ENCODE results near the gene UBE2C.
"Not testable (repeated sequence)": the region's sequence is repeated elsewhere in the genome, so short reads cannot be mapped to it uniquely, and the experiment has no call there.

The UBE2C gene

GRCh38 chr20:45819466-45819865 lies 7.0 kb downstream of the UBE2C start:
- Histone ChIP-seq H3K9me3 (ENCODE audit: control insufficient read depth in 2 of 2, low read length in 2 of 2) (no peaks in the 10 kb centered on the region), H3K27me3 (ENCODE audit: control insufficient read depth in 2 of 2, insufficient read depth in 2 of 2, low read length in 2 of 2) (no peaks in the 10 kb centered on the region), H3K36me3 (ENCODE audit: control insufficient read depth in 2 of 2, insufficient read depth in 2 of 2, low read length in 2 of 2) (no peaks in the 10 kb centered on the region), H3K4me3 (ENCODE audit: low read length in 2 of 2) (no peak overlapping the region), H3K27ac (ENCODE audit: low read depth in 2 of 2, low read length in 2 of 2) (no peak overlapping the region), H3K4me1 (ENCODE audit: control insufficient read depth in 2 of 2, insufficient read depth in 2 of 2, low read length in 2 of 2) (peaks cover 22 to 26% of the 10 kb centered on the region in 2 donors), H3K9ac (ENCODE audit: low read depth in 1 of 2, low read length in 2 of 2) (no peak overlapping the region)

DNA sequence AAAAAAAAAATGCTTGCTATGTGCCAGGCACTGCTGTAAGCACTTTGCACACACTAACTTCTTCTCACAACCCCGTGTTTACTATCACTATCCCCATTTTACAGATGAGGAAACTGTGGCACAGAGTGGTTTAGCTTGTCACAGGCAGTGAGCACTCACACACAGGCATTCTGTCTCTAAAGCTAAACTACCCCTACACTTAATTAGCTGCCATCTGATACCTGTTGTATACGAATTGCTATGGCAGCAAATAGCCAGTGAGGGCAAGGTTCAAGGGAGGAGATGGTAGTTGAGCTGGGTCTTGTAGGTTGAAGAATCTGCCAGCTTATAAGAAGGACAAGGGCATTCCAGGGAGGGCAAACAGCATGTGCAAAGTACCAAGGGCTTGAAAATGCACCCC lies 9.5 kb downstream of the UBE2C start:
- Histone ChIP-seq H3K9me3 (ENCODE audit: control insufficient read depth in 2 of 2, low read length in 2 of 2) (no peaks in the 10 kb centered on the region), H3K9ac (ENCODE audit: low read depth in 1 of 2, low read length in 2 of 2) (no peak overlapping the region), H3K36me3 (ENCODE audit: control insufficient read depth in 2 of 2, insufficient read depth in 2 of 2, low read length in 2 of 2) (no peaks in the 10 kb centered on the region), H3K4me1 (ENCODE audit: control insufficient read depth in 2 of 2, insufficient read depth in 2 of 2, low read length in 2 of 2) (peaks cover 22 to 26% of the 10 kb centered on the region in 2 donors), H3K27ac (ENCODE audit: low read depth in 2 of 2, low read length in 2 of 2) (peak overlapping the region in 1 of 2 donors; percentile 71), H3K4me3 (ENCODE audit: low read length in 2 of 2) (peak overlapping the region in 1 of 2 donors; percentile 60), H3K27me3 (ENCODE audit: control insufficient read depth in 2 of 2, insufficient read depth in 2 of 2, low read length in 2 of 2) (no peaks in the 10 kb centered on the region)

- no peaks in the 10 kb centered on the region for H3K36me3 ChIP-seq (ENCODE audit: control insufficient read depth in 2 of 2, insufficient read depth in 2 of 2, low read length in 2 of 2)
- H3K27ac ChIP-seq (ENCODE audit: low read depth in 2 of 2, low read length in 2 of 2) = peak overlapping the region; percentile 56 to 71
- H3K4me3 ChIP-seq (ENCODE audit: low read length in 2 of 2) = peak overlapping the region; percentile 45 to 60
Observed at GRCh38 chr20:45822857-45823256, 10.4 kb downstream of the UBE2C start.

GRCh38 chr20:45823949-45824835 lies 11.7 kb downstream of the UBE2C start:
- Histone ChIP-seq H3K9ac (ENCODE audit: low read depth in 1 of 2, low read length in 2 of 2) (peak overlapping the region; percentile 6 to 38), H3K9me3 (ENCODE audit: control insufficient read depth in 2 of 2, low read length in 2 of 2) (no peaks in the 10 kb centered on the region), H3K27me3 (ENCODE audit: control insufficient read depth in 2 of 2, insufficient read depth in 2 of 2, low read length in 2 of 2) (no peaks in the 10 kb centered on the region), H3K4me1 (ENCODE audit: control insufficient read depth in 2 of 2, insufficient read depth in 2 of 2, low read length in 2 of 2) (peaks cover 22 to 26% of the 10 kb centered on the region in 2 donors), H3K36me3 (ENCODE audit: control insufficient read depth in 2 of 2, insufficient read depth in 2 of 2, low read length in 2 of 2) (no peaks in the 10 kb centered on the region), H3K4me3 (ENCODE audit: low read length in 2 of 2) (peak overlapping the region; percentile 57 to 58), H3K27ac (ENCODE audit: low read depth in 2 of 2, low read length in 2 of 2) (no peak overlapping the region)

More at GRCh38 chr20:45822857-45823256, 10.4 kb downstream of the UBE2C start:
- Histone ChIP-seq H3K9ac (ENCODE audit: low read depth in 1 of 2, low read length in 2 of 2) (peak overlapping the region; percentile 34 to 44), H3K27me3 (ENCODE audit: control insufficient read depth in 2 of 2, insufficient read depth in 2 of 2, low read length in 2 of 2) (no peaks in the 10 kb centered on the region), H3K4me1 (ENCODE audit: control insufficient read depth in 2 of 2, insufficient read depth in 2 of 2, low read length in 2 of 2) (peaks cover 22 to 26% of the 10 kb centered on the region in 2 donors), H3K9me3 (ENCODE audit: control insufficient read depth in 2 of 2, low read length in 2 of 2) (no peaks in the 10 kb centered on the region)

DNA sequence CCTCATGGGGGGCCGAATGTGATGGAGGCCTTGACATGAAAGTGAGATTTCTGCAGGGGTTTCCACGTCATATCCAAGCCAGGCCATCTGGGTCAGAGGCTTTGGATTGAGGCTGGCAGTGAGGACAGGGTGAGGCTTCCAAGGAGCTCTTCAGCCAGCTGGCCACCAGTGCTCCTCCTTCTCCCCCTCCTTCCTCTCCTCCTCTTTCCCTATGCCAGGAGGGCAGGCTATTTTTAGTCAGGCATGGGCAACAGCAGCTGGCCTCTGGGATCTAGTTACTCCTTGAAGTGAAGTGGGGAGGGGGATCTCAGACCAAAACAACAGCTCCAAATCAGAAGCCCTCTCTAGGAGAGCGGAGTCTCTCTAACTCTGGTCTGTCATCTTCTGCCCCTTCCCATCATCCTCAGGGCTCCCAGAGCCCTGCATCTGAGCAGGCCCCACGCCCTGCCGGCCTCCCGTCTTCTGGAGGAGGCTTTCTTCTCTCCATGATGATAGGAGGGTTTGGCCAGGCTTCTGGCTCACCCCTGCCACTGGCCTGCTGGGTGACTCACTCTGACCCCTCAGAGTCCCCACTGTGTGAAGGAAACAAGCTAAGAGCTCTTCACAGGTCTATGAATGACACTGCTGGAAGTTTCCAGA lies 14.1 kb downstream of the UBE2C start:
- Histone ChIP-seq H3K4me3 (ENCODE audit: low read length in 2 of 2) (no peak overlapping the region), H3K4me1 (ENCODE audit: control insufficient read depth in 2 of 2, insufficient read depth in 2 of 2, low read length in 2 of 2) (peaks cover 21 to 24% of the 10 kb centered on the region in 2 donors), H3K9ac (ENCODE audit: low read depth in 1 of 2, low read length in 2 of 2) (no peak overlapping the region), H3K27ac (ENCODE audit: low read depth in 2 of 2, low read length in 2 of 2) (no peak overlapping the region), H3K27me3 (ENCODE audit: control insufficient read depth in 2 of 2, insufficient read depth in 2 of 2, low read length in 2 of 2) (no peaks in the 10 kb centered on the region), H3K36me3 (ENCODE audit: control insufficient read depth in 2 of 2, insufficient read depth in 2 of 2, low read length in 2 of 2) (no peaks in the 10 kb centered on the region), H3K9me3 (ENCODE audit: control insufficient read depth in 2 of 2, low read length in 2 of 2) (no peaks in the 10 kb centered on the region)

DNA sequence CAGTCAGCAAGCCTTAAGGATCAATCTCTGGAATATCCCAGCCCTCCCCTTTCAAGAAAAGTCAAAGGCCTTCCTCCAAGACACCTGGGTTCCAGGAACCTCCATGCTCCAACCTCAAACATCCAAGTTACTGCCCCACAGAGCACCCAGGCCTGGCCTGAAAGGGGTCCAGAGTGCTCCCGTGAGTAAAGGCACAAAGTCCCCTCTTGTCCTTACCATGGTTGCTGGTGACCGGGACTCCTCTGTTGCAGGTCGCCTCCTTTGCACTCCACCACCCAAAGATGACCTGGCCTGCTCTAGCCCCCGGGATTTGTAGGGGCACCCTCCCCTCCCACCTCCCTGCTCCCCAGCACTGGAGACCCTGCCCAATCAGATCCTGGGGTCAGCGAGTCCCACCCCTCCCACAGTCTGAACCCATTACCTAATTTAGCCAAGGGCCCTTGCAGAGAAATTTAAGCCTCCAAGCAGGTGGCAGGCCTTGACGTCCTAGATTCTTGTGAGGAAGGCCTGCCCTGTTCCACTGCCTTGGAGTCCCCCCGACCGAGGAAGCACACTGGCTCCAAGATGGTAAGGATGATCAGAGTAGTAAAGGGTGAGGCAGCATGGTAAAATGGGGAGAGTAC lies 14.7 kb downstream of the UBE2C start, which contains the start of gene TNNC2:
TSS of gene TNNC2 (minus strand) at position 283 of the 623 bp plus-strand sequence. CDS start at position 219, 64 bp downstream.
- H3K4me3 ChIP-seq (ENCODE audit: low read length in 2 of 2) = no peak within 1 kb of the TSS
- no peak within 1 kb of the TSS for H3K9ac ChIP-seq (ENCODE audit: low read depth in 1 of 2, low read length in 2 of 2)
- no peaks in the 10 kb centered on the region for H3K9me3 ChIP-seq (ENCODE audit: control insufficient read depth in 2 of 2, low read length in 2 of 2)
- no peak within 1 kb of the TSS for H3K27ac ChIP-seq (ENCODE audit: low read depth in 2 of 2, low read length in 2 of 2)
- no peaks in the 10 kb centered on the region for H3K36me3 ChIP-seq (ENCODE audit: control insufficient read depth in 2 of 2, insufficient read depth in 2 of 2, low read length in 2 of 2)
- no peaks in the 10 kb centered on the region for H3K27me3 ChIP-seq (ENCODE audit: control insufficient read depth in 2 of 2, insufficient read depth in 2 of 2, low read length in 2 of 2)
- peaks cover 16 to 19% of the 10 kb centered on the region in 2 donors for H3K4me1 ChIP-seq (ENCODE audit: control insufficient read depth in 2 of 2, insufficient read depth in 2 of 2, low read length in 2 of 2)

- Histone ChIP-seq H3K4me1 (ENCODE audit: control insufficient read depth in 2 of 2, insufficient read depth in 2 of 2, low read length in 2 of 2) (peaks cover 13 to 15% of the 10 kb centered on the region in 2 donors), H3K9ac (ENCODE audit: low read depth in 1 of 2, low read length in 2 of 2) (no peak overlapping the region), H3K4me3 (ENCODE audit: low read length in 2 of 2) (no peak overlapping the region), H3K36me3 (ENCODE audit: control insufficient read depth in 2 of 2, insufficient read depth in 2 of 2, low read length in 2 of 2) (no peaks in the 10 kb centered on the region), H3K27me3 (ENCODE audit: control insufficient read depth in 2 of 2, insufficient read depth in 2 of 2, low read length in 2 of 2) (no peaks in the 10 kb centered on the region), H3K9me3 (ENCODE audit: control insufficient read depth in 2 of 2, low read length in 2 of 2) (no peaks in the 10 kb centered on the region), H3K27ac (ENCODE audit: low read depth in 2 of 2, low read length in 2 of 2) (no peak overlapping the region)
Observed at GRCh38 chr20:45827712-45828111, 15.3 kb downstream of the UBE2C start.

GRCh38 chr20:45828589-45828988 lies 16.1 kb downstream of the UBE2C start:
- no peak overlapping the region for H3K9ac ChIP-seq (ENCODE audit: low read depth in 1 of 2, low read length in 2 of 2)
- H3K27me3 ChIP-seq (ENCODE audit: control insufficient read depth in 2 of 2, insufficient read depth in 2 of 2, low read length in 2 of 2) = no peaks in the 10 kb centered on the region
- peaks cover 8 to 14% of the 10 kb centered on the region in 2 donors for H3K4me1 ChIP-seq (ENCODE audit: control insufficient read depth in 2 of 2, insufficient read depth in 2 of 2, low read length in 2 of 2)
- no peaks in the 10 kb centered on the region for H3K9me3 ChIP-seq (ENCODE audit: control insufficient read depth in 2 of 2, low read length in 2 of 2)
- no peaks in the 10 kb centered on the region for H3K36me3 ChIP-seq (ENCODE audit: control insufficient read depth in 2 of 2, insufficient read depth in 2 of 2, low read length in 2 of 2)
- no peak overlapping the region for H3K4me3 ChIP-seq (ENCODE audit: low read length in 2 of 2)
- no peak overlapping the region for H3K27ac ChIP-seq (ENCODE audit: low read depth in 2 of 2, low read length in 2 of 2)

GRCh38 chr20:45829673-45830106 lies 17.2 kb downstream of the UBE2C start:
- H3K27me3 ChIP-seq (ENCODE audit: control insufficient read depth in 2 of 2, insufficient read depth in 2 of 2, low read length in 2 of 2); H3K4me3 ChIP-seq (ENCODE audit: low read length in 2 of 2); H3K9ac ChIP-seq (ENCODE audit: low read depth in 1 of 2, low read length in 2 of 2); H3K36me3 ChIP-seq (ENCODE audit: control insufficient read depth in 2 of 2, insufficient read depth in 2 of 2, low read length in 2 of 2); H3K9me3 ChIP-seq (ENCODE audit: control insufficient read depth in 2 of 2, low read length in 2 of 2); H3K27ac ChIP-seq (ENCODE audit: low read depth in 2 of 2, low read length in 2 of 2): not testable (repeated sequence)
- peaks cover 9 to 18% of the 10 kb centered on the region in 2 donors for H3K4me1 ChIP-seq (ENCODE audit: control insufficient read depth in 2 of 2, insufficient read depth in 2 of 2, low read length in 2 of 2)

GRCh38 chr20:45832619-45833018 lies 20.2 kb downstream of the UBE2C start:
- Histone ChIP-seq H3K9me3 (ENCODE audit: control insufficient read depth in 2 of 2, low read length in 2 of 2) (no peaks in the 10 kb centered on the region), H3K27me3 (ENCODE audit: control insufficient read depth in 2 of 2, insufficient read depth in 2 of 2, low read length in 2 of 2) (no peaks in the 10 kb centered on the region), H3K27ac (ENCODE audit: low read depth in 2 of 2, low read length in 2 of 2) (peak overlapping the region; percentile 64 to 87), H3K4me3 (ENCODE audit: low read length in 2 of 2) (no peak overlapping the region), H3K36me3 (ENCODE audit: control insufficient read depth in 2 of 2, insufficient read depth in 2 of 2, low read length in 2 of 2) (peaks cover 3 to 4% of the 10 kb centered on the region in 2 donors), H3K4me1 (ENCODE audit: control insufficient read depth in 2 of 2, insufficient read depth in 2 of 2, low read length in 2 of 2) (peaks cover 15 to 22% of the 10 kb centered on the region in 2 donors), H3K9ac (ENCODE audit: low read depth in 1 of 2, low read length in 2 of 2) (peak overlapping the region in 1 of 2 donors; percentile 15)
